Mesenchymal stem cell (in vitro differentiated cells and primary cell): ENCODE results near the gene FBXO39. TPM values are rescaled to one million over a fixed set of nuclear protein-coding genes. Genes with fewer than 3 reads are reported as not detected.

Experiments
- DNase-seq: peaks from one replicate; pipeline ENCODE4 v3.0.0-alpha.2; 2013
- H2AFZ ChIP-seq: one replicate; pipeline ENCODE4 v1.6.1; 2013; ENCODE audit warnings: low read depth, mild to moderate bottlenecking, control low read depth, inconsistent platforms, low read length, moderate library complexity
- H2AK5ac ChIP-seq: 2 replicates; pipeline ENCODE4 v1.6.1; 2013; ENCODE audit warnings: low read length, moderate library complexity, mild to moderate bottlenecking, inconsistent platforms; ENCODE audit not compliant: severe bottlenecking
- H2BK120ac ChIP-seq: one replicate; pipeline ENCODE4 v1.6.1; 2013; ENCODE audit warnings: low read depth, mild to moderate bottlenecking, inconsistent platforms, low read length, moderate library complexity
- H2BK12ac ChIP-seq, 2 experiments: one replicate each; pipeline ENCODE4 v1.6.1; 2013; ENCODE audit warnings: inconsistent platforms in 2 of 2, low read length in 2 of 2, mild to moderate bottlenecking in 2 of 2, moderate library complexity in 2 of 2, control low read depth in 1 of 2
- H2BK15ac ChIP-seq: one replicate; pipeline ENCODE4 v1.6.1; 2013; ENCODE audit warnings: mild to moderate bottlenecking, low read depth, inconsistent platforms; ENCODE audit not compliant: poor library complexity, severe bottlenecking
- H2BK5ac ChIP-seq: 2 replicates; pipeline ENCODE4 v1.6.1; 2013; ENCODE audit warnings: low read depth, mild to moderate bottlenecking, low read length, control low read depth, inconsistent platforms; ENCODE audit not compliant: poor library complexity, severe bottlenecking
- H3K14ac ChIP-seq, 2 experiments: one replicate each; pipeline ENCODE4 v1.6.1; 2013; ENCODE audit warnings: inconsistent platforms in 2 of 2, low read length in 2 of 2, control low read depth in 1 of 2, mild to moderate bottlenecking in 1 of 2, moderate library complexity in 1 of 2
- H3K18ac ChIP-seq, 2 experiments: one replicate each; pipeline ENCODE4 v1.6.1; 2013; ENCODE audit warnings: inconsistent platforms in 2 of 2, low read length in 2 of 2, control low read depth in 1 of 2, low read depth in 1 of 2, mild to moderate bottlenecking in 1 of 2
- H3K23ac ChIP-seq, 2 experiments: one replicate each; pipeline ENCODE4 v1.6.1; 2013; ENCODE audit warnings: inconsistent platforms in 2 of 2, low read length in 2 of 2, mild to moderate bottlenecking in 2 of 2, moderate library complexity in 2 of 2, control low read depth in 1 of 2
- H3K27ac ChIP-seq: 2 replicates; pipeline ENCODE4 v1.5.1; 2013; ENCODE audit warnings: mild to moderate bottlenecking, moderate library complexity, low read length, control low read depth, inconsistent platforms; ENCODE audit not compliant: poor library complexity, severe bottlenecking
- H3K27me3 ChIP-seq, 2 experiments: 2 replicates each; pipeline versions ENCODE4 v1.6.1 to v1.7.0; 2013; ENCODE audit warnings: low read length in 2 of 2, mild to moderate bottlenecking in 2 of 2, moderate library complexity in 2 of 2, control low read depth in 1 of 2, inconsistent platforms in 1 of 2; ENCODE audit not compliant: control insufficient read depth in 1 of 2, insufficient read depth in 1 of 2
- H3K36me3 ChIP-seq, 2 experiments: 2 replicates each; pipeline versions ENCODE4 v1.6.1 to v1.7.0; 2013; ENCODE audit warnings: low read length in 2 of 2, control low read depth in 1 of 2, inconsistent platforms in 1 of 2, low read depth in 1 of 2, mild to moderate bottlenecking in 1 of 2; ENCODE audit not compliant: insufficient read depth in 2 of 2, control insufficient read depth in 1 of 2
- H3K4ac ChIP-seq, 2 experiments: one replicate each; pipeline ENCODE4 v1.6.1; 2013; ENCODE audit warnings: inconsistent platforms in 2 of 2, low read length in 2 of 2, mild to moderate bottlenecking in 2 of 2, moderate library complexity in 2 of 2, control low read depth in 1 of 2, low read depth in 1 of 2
- H3K4me1 ChIP-seq: 2 replicates; pipeline ENCODE4 v1.6.1; 2013; ENCODE audit warnings: low read depth, low read length, control low read depth; ENCODE audit not compliant: control insufficient read depth, insufficient read depth
- H3K4me2 ChIP-seq: 2 replicates; pipeline ENCODE4 v1.6.1; 2013; ENCODE audit warnings: low read length, mild to moderate bottlenecking, inconsistent platforms; ENCODE audit not compliant: poor library complexity, severe bottlenecking
- H3K4me3 ChIP-seq, 2 experiments: 2 replicates each; pipeline versions ENCODE4 v1.5.1 to v1.7.0; 2013; ENCODE audit warnings: low read length in 2 of 2, mild to moderate bottlenecking in 2 of 2, control low read depth in 1 of 2, low read depth in 1 of 2; ENCODE audit not compliant: insufficient read depth in 1 of 2
- H3K79me1 ChIP-seq: replicated peaks from 2 replicates; pipeline ENCODE4 v1.6.1; 2013; ENCODE audit warnings: mild to moderate bottlenecking, control low read depth, low read length, inconsistent platforms; ENCODE audit not compliant: poor library complexity, severe bottlenecking
- H3K9ac ChIP-seq: 2 replicates; pipeline ENCODE4 v1.7.0; 2013; ENCODE audit warnings: mild to moderate bottlenecking, low read length, moderate library complexity
- H3K9me3 ChIP-seq: 2 replicates; pipeline ENCODE4 v1.7.0; 2013; ENCODE audit warnings: mild to moderate bottlenecking, low read length; ENCODE audit not compliant: control insufficient read depth
- H4K8ac ChIP-seq: one replicate; pipeline ENCODE4 v1.6.1; 2013; ENCODE audit warnings: inconsistent platforms, mild to moderate bottlenecking, low read length, moderate library complexity
- H4K91ac ChIP-seq: one replicate; pipeline ENCODE4 v1.6.1; 2013; ENCODE audit warnings: mild to moderate bottlenecking, low read length, inconsistent platforms
- WGBS: methylation state at CpG from one replicate; pipeline ENCODE4 v1.1.7; 2013; ENCODE audit warnings: mixed read lengths; 5-methylcytosine and 5-hydroxymethylcytosine counted together
- small RNA-seq: library from polyadenylated mRNA; stranded (forward); fragments of <200 nt; extraction: miRNeasy Mini kit (QIAGEN cat#:217004); gene quantifications from one replicate; pipeline ENCODE3, GENCODE V24; 2013; ENCODE audit warnings: low read depth

The FBXO39 gene

GRCh38 chr17:6831661-6832263 is 55.7 kb downstream of the FBXO39 start, which contains the start of gene TEKT1:
TSS of gene TEKT1 (minus strand) at chr17:6831729. CDS start at chr17:6830376, 1,353 bp downstream.
- Histone ChIP-seq H2BK15ac (no peak within 1 kb of the TSS), H3K79me1 (no peaks in the 10 kb centered on the region), H3K4ac (no peak within 1 kb of the TSS), H3K9me3 (no peaks in the 10 kb centered on the region), H2AFZ (peak within 1 kb of the TSS; percentile 55), H2BK120ac (no peak within 1 kb of the TSS), H3K27ac (no peak within 1 kb of the TSS), H3K14ac (no peak within 1 kb of the TSS), H3K27me3 (peaks cover 29 to 73% of the 10 kb centered on the region in 2 experiments), H3K4me2 (no peak within 1 kb of the TSS), H3K36me3 (no peaks in the 10 kb centered on the region), H3K4me1 (peaks cover 5% of the 10 kb centered on the region), H2AK5ac (no peak within 1 kb of the TSS), H3K18ac (no peak within 1 kb of the TSS), H3K9ac (peak within 1 kb of the TSS; percentile 86), H4K91ac (peak within 1 kb of the TSS; percentile 2), H2BK12ac (no peak within 1 kb of the TSS), H2BK5ac (no peak within 1 kb of the TSS), H4K8ac (no peak within 1 kb of the TSS), H3K23ac (no peak within 1 kb of the TSS), H3K4me3 (peak within 1 kb of the TSS; percentile 2 to 70)
- WGBS, result 12% methylated on average over 35 of the region's 35 CpGs
- peak; percentile 89 for DNase-seq

Small RNA genes lying within 50 kb of the gene (small RNA-seq; reads per million reads assigned to genes)
- not detected for gene AC004706.2
